OCI-LY1 (cell line): ENCODE data around the gene VGLL4.

Experiments used
- EZH2 ChIP-seq: fragments of 200-600 bp; sonication (generic), shearing (Covaris generic); IDR thresholded peaks from 2 replicates; pipeline ENCODE4 v1.8.0; 2017; ENCODE audit warnings: borderline replicate concordance, mixed run types, mild to moderate bottlenecking, antibody characterized with exemption, low read length, moderate library complexity, mixed read lengths
- TF ChIP-seq, protein P1 (sequence below): fragments of 200-600 bp; sonication (generic), shearing (Covaris generic); IDR thresholded peaks from 2 replicates; pipeline ENCODE4 v1.5.1; 2017; ENCODE audit warnings: mild to moderate bottlenecking, antibody characterized with exemption, low read length, moderate library complexity, mixed read lengths

DNA sequence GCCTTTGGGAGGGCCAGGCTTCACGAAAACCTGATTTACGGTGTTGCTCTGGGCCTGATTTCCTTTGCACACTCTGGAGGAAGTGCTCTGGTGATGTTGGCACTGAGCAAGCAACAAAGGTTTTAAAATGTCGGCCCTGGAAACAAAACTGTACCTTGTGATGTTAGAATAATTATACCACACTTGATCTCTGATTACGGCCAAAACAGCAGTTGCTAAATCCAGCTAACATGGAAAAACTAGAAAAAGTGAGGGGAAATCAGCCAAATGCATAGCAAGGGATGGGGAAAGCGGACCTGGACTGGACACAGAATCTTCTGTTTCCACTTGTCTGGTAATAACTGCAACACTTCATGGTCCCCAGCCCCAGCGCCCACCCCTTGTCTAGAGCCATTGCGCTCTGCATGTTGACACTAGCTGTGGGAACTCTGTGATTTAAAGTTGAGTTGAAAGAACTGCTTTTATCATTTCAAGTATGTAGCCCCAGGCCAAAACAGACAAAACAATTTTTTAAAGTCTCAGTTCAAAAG, 120.1 kb downstream of the VGLL4 start:
- TF ChIP-seq, protein P1, sequence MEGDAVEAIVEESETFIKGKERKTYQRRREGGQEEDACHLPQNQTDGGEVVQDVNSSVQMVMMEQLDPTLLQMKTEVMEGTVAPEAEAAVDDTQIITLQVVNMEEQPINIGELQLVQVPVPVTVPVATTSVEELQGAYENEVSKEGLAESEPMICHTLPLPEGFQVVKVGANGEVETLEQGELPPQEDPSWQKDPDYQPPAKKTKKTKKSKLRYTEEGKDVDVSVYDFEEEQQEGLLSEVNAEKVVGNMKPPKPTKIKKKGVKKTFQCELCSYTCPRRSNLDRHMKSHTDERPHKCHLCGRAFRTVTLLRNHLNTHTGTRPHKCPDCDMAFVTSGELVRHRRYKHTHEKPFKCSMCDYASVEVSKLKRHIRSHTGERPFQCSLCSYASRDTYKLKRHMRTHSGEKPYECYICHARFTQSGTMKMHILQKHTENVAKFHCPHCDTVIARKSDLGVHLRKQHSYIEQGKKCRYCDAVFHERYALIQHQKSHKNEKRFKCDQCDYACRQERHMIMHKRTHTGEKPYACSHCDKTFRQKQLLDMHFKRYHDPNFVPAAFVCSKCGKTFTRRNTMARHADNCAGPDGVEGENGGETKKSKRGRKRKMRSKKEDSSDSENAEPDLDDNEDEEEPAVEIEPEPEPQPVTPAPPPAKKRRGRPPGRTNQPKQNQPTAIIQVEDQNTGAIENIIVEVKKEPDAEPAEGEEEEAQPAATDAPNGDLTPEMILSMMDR = no peak
- TF ChIP-seq EZH2 = no peak
